GM12878 (cell line): ENCODE data around the gene ETF1.

Source experiments
- ASH2L ChIP-seq: fragments of 300-600, 200-600 bp; sonication (generic); IDR thresholded peaks from 2 replicates; pipeline ENCODE4 v1.6.1; 2017; ENCODE audit warnings: low read depth, mild to moderate bottlenecking, borderline replicate concordance
- CBFB ChIP-seq: IDR thresholded peaks from 2 replicates; pipeline ENCODE4 v1.6.1; 2016; ENCODE audit warnings: antibody characterized with exemption, low read depth
- CTCF ChIP-seq, 3 experiments: IDR thresholded peaks in 2 of 3; conservative IDR thresholded peaks in 1 of 3; 2 replicates each; pipeline ENCODE4 v1.5.1; 2011; ENCODE audit warnings: low read depth in 3 of 3, low read length in 3 of 3, mild to moderate bottlenecking in 3 of 3, control low read depth in 2 of 3, moderate library complexity in 2 of 3, inconsistent platforms in 1 of 3, mixed read lengths in 1 of 3; ENCODE audit not compliant: control insufficient read depth in 2 of 3, insufficient read depth in 1 of 3; ENCODE audit errors: extremely low read depth in 1 of 3
- EGR1 ChIP-seq, 2 experiments: IDR thresholded peaks; 1 replicate in 1 of 2; 2 replicates in 1 of 2; pipeline ENCODE4 v1.6.1; 2011 to 2012; ENCODE audit warnings: low read depth in 2 of 2, low read length in 2 of 2, borderline replicate concordance in 1 of 2, mild to moderate bottlenecking in 1 of 2, moderate library complexity in 1 of 2
- ELK1 ChIP-seq: IDR thresholded peaks from 2 replicates; pipeline ENCODE4 v1.6.1; 2012; ENCODE audit warnings: low read depth, low read length, improper control_type of control experiment
- EZH2 ChIP-seq: IDR thresholded peaks from 2 replicates; pipeline ENCODE4 v1.6.1; 2012; ENCODE audit warnings: low read depth, mild to moderate bottlenecking, control low read depth, inconsistent platforms, low read length, borderline replicate concordance; ENCODE audit not compliant: control insufficient read depth
- HDAC2 ChIP-seq: fragments of 200-600 bp; sonication (generic); IDR thresholded peaks from 2 replicates; pipeline ENCODE4 v1.6.1; 2017
- PKNOX1 ChIP-seq: fragments of 450-650 bp; IDR thresholded peaks from 2 replicates; pipeline ENCODE4 v1.6.1; 2016; ENCODE audit warnings: mild to moderate bottlenecking
- POLR2A ChIP-seq: IDR thresholded peaks from 2 replicates; pipeline ENCODE4 v1.6.1; 2011; ENCODE audit warnings: low read depth, mild to moderate bottlenecking, low read length
- RCOR1 ChIP-seq: conservative IDR thresholded peaks from 2 replicates; pipeline ENCODE4 v1.6.1; 2012; ENCODE audit warnings: low read depth, low read length, improper control_type of control experiment
- REST ChIP-seq: IDR thresholded peaks from 2 replicates; pipeline ENCODE4 v1.6.1; 2012; ENCODE audit warnings: mild to moderate bottlenecking, low read depth, low read length

- TF ChIP-seq HDAC2 (no peak), EGR1 (IDR thresholded peaks at IDR 0.05; ENCODE audit: borderline replicate concordance in 1 of 2, low read depth in 2 of 2, low read length in 2 of 2) (no peak), PKNOX1 (no peak), RCOR1 (no peak), ELK1 (no peak), POLR2A (no peak), REST (no peak), EZH2 (no peak), CBFB (no peak), ASH2L (no peak), CTCF (IDR thresholded peaks at IDR 0.05 in 2 of 3, conservative IDR thresholded peaks at IDR 0.05 in 1 of 3; ENCODE audit: control insufficient read depth in 2 of 3, extremely low read depth in 1 of 3, insufficient read depth in 1 of 3, low read depth in 3 of 3, low read length in 3 of 3) (no peak)
Measured at GRCh38 chr5:138574744-138575193, 31.7 kb upstream of the ETF1 start.
